SW480 (cell line): Measurements from ENCODE around the gene HIP1.
"Not testable (repeated sequence)": the region's sequence is repeated elsewhere in the genome, so short reads cannot be mapped to it uniquely, and the experiment has no call there.

Source experiments
- DNase-seq: peaks from one replicate; pipeline ENCODE4 v3.0.0-alpha.2; 2016; ENCODE audit warnings: low spot score

Gene HIP1

GRCh38 chr7:75521727-75522126, 217.0 kb downstream of the HIP1 start:
- DNase-seq, result not testable (repeated sequence)

DNA sequence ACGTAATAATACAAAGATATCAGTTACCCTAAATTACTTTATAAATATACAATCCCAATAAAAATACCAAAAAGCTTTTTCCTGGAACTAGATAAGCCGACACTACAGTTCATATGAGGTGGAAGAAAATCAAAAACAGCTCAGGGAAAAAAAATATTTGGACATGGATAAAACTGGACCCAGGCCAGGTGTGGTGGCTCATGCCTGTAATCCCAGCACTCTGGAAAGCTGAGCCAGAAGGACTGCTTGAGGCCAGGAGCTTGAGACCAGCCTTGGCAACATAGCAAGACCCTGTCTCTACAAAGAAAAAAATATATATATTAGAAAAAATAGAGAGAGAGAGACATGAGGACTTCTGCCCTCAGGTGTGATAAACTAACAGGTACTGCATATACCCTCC, 219.9 kb downstream of the HIP1 start:
- DNase-seq, result not testable (repeated sequence)

DNA sequence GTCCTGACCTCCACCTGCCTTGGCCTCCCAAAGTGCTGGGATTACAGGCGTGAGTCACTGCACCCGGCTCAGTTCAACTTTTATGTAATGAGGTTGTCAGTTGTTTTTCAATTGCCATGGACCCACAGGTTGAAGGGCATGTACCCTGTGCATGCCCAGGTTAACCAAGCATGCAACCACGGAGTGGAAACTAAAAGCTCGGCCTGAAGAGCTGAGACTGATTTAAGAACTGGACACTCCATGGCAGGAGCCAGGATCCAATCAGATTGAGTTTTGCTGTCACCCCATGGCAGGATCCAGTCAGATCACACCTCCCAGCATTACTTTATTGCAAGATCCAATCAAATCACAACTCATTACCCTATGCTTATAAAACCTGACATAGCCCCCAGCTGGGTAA, 229.7 kb downstream of the HIP1 start:
- DNase-seq, result not testable (repeated sequence)

DNA sequence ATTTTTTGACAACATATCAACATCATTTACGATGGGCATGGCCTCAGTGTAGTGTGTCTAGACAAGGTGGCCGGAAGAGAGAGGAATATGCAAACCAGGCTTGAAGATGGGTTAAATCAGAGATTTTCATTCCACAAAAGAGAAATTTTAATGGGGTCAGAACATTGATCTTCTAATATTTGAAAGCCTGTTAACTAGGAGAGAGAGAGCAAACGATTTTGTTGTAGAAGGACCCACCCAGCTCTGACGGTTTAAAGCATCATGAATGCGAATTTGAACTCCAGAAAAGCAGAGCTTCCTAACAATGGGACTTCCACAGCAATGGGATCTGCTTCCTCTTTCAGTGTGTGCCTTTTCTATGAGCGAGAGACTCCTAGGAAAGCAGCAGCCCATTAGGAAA, 246.7 kb downstream of the HIP1 start, which contains the start of gene SPDYE5:
Gene SPDYE5, plus strand, starts transcription at position 301 of the 400 bp plus-strand sequence. CDS start 1,728 bp downstream, outside the sequence.
- not testable (repeated sequence) for DNase-seq

- DNase-seq, result peak; percentile 96
These were observed 252.6 kb downstream of the HIP1 start, which contains the start of gene POM121C for GRCh38 chr7:75485979-75486643. POM121C (minus strand) TSS chr7:75486299; CDS start chr7:75441496, 44,803 bp downstream.

GRCh38 chr7:75485355-75485978, 253.3 kb downstream of the HIP1 start:
- peak; percentile 8 for DNase-seq
